Islet precursor cell (in vitro differentiated cells): ENCODE results near the gene RTBDN.
A peak's percentile ranks its signal among the peaks of the same experiment; 100 is the strongest.
"Not testable (repeated sequence)": the region's sequence is repeated elsewhere in the genome, so short reads cannot be mapped to it uniquely, and the experiment has no call there.

Experiments used
- DNase-seq: peaks from one replicate; pipeline ENCODE4 v3.0.0-alpha.2; 2018

Gene RTBDN

DNA sequence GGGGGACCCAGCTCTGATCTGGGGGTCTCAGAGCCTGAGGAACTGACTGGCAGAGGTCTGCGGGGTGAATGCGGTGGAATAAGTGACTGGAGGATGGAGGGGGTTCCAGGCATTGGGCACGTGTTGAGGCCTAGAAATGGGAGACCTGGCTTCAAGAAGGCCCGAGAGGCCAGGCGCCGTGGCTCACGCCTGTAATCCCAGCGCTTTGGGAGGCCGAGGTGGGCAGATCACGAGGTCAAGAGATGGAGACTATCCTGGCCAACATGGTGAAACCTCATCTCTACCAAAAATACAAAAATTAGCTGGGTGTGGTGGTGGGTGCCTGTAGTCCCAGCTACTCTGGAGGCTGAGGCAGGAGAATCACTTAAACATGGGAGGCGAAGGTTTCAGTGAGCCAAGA is 16.6 kb downstream of the RTBDN start:
- DNase-seq = not testable (repeated sequence)

GRCh38 chr19:12817188-12817587 is 17.2 kb downstream of the RTBDN start:
- DNase-seq = not testable (repeated sequence)

- no peak for DNase-seq
Observed at GRCh38 chr19:12815088-12815487, 19.3 kb downstream of the RTBDN start.

DNA sequence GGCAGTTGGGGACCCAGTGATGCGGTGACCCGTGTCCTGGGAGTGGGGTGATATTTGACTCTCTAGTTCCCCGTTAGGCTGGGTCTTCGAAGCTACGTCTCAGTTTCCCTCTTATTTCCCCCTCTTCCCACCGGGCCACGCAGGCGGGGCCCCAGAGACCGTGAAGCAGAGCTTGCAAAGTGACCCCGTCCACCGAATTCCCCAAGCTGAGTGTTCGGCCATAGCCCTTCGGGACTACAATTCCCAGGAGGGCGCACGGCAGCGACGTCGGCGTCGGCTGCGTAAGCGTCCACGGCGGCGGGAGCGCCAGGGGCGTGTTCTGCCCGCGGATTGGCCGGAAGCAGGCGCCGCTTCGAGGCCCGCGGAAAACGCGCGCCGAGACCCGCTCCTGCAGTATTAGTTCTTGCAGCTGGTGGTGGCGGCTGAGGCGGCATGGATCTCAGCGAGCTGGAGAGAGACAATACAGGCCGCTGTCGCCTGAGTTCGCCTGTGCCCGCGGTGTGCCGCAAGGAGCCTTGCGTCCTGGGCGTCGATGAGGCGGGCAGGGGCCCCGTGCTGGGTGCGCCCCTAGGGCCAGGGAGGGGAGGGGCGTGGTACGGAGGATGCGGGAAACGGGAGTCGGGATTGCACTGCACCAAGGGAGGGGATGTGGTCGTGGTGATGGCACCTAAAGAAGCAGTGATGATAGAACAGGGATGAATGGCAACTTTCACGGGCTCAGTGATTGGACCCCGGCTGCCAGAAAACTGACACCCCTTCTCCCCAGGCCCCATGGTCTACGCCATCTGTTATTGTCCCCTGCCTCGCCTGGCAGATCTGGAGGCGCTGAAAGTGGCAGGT is 27.9 kb downstream of the RTBDN start, which contains the start of gene RNASEH2A:
Gene RNASEH2A (plus strand): TSS at position 343 of the 840 bp plus-strand sequence. CDS start 90 bp downstream, at position 433.
- peak; percentile 94 for DNase-seq

DNA sequence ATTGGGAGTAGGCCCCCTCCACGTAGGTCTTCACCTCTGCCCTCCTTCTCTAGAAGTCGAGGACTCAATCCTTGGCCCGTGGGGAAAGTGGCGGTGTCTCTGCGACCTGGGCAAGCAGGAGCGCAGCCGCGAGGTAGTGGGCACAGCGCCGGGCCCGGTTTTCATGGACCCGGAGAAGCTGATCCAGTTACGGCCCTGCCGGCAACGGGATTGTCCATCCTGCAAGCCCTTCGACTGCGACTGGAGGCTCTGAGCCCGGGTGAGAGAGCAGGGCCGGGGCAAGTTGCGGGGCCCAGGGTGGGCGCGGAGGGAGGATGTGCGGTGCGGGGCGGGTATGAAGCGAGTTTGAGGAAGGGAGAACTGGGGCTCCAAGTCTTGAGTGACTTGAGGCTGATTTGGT is 30.3 kb downstream of the RTBDN start:
- no peak for DNase-seq

GRCh38 chr19:12802267-12803106 is 31.9 kb downstream of the RTBDN start:
- no peak for DNase-seq

DNA sequence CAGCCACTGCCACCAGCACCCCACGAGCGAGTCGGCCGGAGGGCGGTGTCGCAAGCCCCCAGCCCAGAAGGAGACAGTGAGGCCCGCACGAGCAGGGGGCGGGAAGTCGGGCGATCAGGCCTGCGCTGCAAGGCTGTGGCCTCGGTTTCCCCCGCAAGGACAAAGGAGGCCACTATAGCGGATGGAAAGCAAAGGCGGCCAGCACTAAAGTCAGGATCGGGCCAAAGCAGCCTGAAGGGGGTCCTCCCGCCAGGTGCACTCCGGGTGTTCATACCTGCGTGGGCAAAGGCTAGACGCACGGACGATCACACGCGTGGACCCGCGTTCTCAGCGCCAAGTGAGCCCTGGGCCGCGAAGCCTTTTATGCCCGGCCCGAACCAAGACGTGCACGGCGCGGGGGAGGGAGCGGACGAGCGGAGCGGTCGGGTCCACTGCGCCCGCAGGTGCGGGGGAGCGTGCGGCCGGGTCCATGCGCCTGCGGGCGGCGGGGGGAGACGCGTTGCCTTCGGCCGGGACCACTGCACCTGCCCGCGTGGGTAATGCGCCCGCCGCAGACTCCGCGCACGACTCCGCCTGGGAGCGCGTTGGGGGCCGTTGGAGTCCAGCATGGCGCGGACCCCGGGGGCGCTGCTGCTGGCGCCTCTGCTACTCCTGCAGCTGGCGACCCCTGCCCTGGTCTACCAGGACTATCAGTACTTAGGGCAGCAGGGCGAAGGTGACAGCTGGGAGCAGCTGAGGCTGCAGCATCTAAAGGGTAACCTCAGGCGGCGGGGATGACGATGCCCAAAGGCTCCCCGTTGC is 32.7 kb downstream of the RTBDN start, which contains the start of the genes PRDX2 and THSD8:
Gene PRDX2 (minus strand): TSS at position 335 of the 801 bp plus-strand sequence. CDS start 539 bp downstream, outside the sequence.
Gene THSD8 (plus strand): TSS at position 604 of the 801 bp plus-strand sequence. CDS start 3 bp downstream, at position 607.
- peak; percentile 80 for DNase-seq

- DNase-seq = peak; percentile 62
Observed at GRCh38 chr19:12800923-12801465, 33.4 kb downstream of the RTBDN start.

- DNase-seq = no peak
Observed at GRCh38 chr19:12800466-12800770, 34.0 kb downstream of the RTBDN start.

GRCh38 chr19:12799742-12800465 is 34.5 kb downstream of the RTBDN start:
- no peak for DNase-seq

- DNase-seq = not testable (repeated sequence)
Observed at GRCh38 chr19:12797607-12798006, 36.8 kb downstream of the RTBDN start.

- DNase-seq = no peak
Observed at GRCh38 chr19:12797141-12797587, 37.2 kb downstream of the RTBDN start.

DNA sequence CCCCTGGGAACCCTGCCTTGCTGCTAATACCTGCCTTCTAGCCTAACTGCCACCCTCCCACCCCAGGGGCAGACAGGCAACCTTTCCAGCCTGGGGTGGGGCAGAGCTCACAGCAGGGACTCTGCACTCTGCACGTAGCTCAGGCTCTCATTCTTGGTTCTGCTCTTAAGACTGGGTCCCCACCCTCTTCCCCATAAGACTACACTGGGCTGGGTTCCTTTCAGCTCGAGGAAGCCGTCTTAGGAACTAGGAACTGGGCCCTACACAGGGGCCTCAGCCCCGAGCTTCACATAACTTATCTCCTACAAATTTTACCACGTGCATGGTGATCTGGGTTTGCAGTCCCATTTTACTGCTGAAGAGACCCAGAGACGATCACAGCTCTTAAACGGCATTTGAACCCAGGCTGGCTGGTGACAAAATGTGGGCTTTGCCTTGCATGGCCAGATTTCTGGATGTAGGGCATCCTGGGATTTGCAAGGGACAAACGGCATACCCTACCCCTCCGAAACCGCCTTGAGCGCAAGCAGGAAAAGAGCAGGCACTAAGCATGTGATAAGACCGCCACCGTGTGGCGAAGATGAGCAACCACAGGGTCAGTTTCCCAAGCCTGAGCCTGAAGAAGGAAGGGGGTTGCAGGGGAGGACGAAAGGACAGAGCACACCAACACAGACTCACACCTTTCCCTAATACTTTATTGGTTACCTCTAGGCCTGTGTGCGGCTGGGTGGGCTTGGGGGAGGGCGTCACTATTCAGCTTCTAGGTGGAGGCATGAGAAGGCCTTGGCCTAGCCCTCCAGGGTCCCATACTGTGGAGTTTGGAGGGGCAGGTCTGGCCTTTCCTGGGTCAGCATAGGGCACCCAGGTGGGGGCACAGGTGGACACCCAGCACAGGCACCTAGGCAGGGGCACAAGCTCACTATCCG is 38.0 kb downstream of the RTBDN start:
- DNase-seq = peak; percentile 89

- no peak for DNase-seq
Observed at GRCh38 chr19:12794971-12795381, 39.4 kb downstream of the RTBDN start.

GRCh38 chr19:12794196-12794941 is 40.0 kb downstream of the RTBDN start:
- DNase-seq = no peak

DNA sequence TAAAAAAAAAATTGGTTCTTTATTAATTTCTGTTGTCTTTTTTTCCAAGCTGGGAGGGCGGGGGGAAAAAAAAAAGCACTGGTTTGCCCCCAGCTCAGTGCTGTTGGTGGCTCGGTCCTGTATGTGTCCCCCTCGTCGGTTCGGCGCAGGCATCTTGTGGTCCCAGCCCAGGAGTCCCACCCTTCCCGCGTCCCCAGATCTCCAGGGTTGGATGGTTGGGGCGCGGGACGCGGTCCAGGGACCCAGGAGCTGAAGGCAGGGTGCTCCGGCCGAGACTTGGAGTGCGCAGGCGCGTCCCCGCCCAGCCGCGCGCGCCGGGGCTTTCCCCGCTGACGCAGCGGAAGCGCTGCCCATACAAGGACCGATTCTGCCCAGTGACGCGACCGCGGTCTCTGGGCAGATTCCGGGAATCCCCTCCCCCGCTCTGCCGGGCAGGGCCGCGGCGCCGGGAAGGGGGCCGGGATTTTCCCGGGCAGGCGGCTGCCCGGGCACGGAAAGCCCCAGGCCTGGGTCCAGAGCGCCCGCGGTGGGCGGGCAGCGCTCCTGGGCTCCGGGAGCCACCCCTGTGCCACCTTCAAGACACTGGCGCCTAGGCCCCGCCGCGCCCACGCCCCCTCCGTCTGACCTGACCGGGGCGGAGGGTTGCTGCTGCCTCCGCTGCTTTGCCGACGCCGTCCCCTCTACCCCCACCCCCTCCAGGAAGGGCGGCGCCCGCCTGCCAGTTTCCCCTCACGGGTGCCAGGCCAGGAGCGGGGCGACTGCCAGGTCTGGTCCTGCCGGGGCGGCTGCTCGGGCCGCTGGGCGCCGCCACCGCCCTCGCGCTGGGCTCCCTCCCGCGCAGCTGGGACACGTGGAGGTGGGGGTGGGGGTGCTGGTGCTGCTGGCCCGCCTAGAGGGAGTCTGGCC is 40.8 kb downstream of the RTBDN start:
- DNase-seq = peak; percentile 94

DNA sequence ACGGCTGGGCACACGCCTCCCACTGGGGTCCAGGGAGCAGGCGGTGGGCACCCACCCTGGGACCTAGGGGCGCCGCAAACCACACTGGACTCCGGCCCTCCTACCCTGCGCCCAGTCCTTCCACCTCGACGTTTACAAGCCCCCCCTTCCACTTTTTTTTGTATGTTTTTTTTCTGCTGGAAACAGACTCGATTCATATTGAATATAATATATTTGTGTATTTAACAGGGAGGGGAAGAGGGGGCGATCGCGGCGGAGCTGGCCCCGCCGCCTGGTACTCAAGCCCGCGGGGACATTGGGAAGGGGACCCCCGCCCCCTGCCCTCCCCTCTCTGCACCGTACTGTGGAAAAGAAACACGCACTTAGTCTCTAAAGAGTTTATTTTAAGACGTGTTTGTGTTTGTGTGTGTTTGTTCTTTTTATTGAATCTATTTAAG is 41.5 kb downstream of the RTBDN start:
- DNase-seq = no peak

GRCh38 chr19:12792051-12792852 is 42.1 kb downstream of the RTBDN start:
- peak; percentile 82 for DNase-seq
